Measurements from ENCODE around the gene PPP1R36. TPM values are rescaled to one million over a fixed set of nuclear protein-coding genes. Genes with fewer than 3 reads are reported as not detected.
"Not testable (repeated sequence)": the region's sequence is repeated elsewhere in the genome, so short reads cannot be mapped to it uniquely, and the experiment has no call there.

The PPP1R36 gene
- total RNA-seq, 1 donor from 2014 or later, result not detected

DNA sequence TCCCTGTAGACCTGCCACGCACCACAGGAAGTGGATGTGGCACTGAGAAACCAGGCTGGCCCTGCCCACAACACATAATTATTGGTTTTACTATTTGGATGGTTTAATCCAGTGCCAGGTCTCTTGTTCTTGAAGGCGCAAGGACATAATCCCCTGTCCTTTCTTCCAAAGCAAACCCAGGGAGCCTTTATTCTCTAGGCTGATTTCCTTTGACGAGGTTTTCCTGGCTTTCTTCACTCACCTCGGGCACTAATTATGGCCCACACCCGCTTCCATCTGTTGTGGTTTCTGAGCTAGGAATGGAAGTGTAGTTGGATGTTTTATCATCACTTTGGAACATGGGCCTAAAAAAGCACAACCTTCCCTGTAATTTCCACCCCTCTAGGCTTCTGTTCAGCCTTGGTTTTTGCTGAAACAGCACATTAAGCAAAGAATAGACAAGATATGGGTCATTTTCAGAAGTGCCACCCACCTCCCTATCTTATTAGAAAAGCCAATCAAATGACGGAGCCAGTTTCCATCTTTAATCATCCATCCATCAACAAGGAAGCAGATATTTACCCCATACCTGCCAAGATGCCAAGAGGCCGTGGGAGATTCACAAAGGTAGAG, 73.9 kb downstream of the PPP1R36 start:
- Histone ChIP-seq H3K4me1 (no peaks in the 10 kb centered on the region), H3K36me3 (no peaks in the 10 kb centered on the region), H3K4me3 (no peak overlapping the region), H3K27ac (no peak overlapping the region), H3K27me3 (no peaks in the 10 kb centered on the region), H3K9me3 (no peaks in the 10 kb centered on the region)
- DNase-seq (ENCODE audit: low spot score in 2 of 2), result no peak
- intact Hi-C loops (cut with DNase I), result no loop called here
- TF ChIP-seq, protein P1, sequence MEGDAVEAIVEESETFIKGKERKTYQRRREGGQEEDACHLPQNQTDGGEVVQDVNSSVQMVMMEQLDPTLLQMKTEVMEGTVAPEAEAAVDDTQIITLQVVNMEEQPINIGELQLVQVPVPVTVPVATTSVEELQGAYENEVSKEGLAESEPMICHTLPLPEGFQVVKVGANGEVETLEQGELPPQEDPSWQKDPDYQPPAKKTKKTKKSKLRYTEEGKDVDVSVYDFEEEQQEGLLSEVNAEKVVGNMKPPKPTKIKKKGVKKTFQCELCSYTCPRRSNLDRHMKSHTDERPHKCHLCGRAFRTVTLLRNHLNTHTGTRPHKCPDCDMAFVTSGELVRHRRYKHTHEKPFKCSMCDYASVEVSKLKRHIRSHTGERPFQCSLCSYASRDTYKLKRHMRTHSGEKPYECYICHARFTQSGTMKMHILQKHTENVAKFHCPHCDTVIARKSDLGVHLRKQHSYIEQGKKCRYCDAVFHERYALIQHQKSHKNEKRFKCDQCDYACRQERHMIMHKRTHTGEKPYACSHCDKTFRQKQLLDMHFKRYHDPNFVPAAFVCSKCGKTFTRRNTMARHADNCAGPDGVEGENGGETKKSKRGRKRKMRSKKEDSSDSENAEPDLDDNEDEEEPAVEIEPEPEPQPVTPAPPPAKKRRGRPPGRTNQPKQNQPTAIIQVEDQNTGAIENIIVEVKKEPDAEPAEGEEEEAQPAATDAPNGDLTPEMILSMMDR (IDR thresholded peaks at IDR 0.05), result no peak

DNA sequence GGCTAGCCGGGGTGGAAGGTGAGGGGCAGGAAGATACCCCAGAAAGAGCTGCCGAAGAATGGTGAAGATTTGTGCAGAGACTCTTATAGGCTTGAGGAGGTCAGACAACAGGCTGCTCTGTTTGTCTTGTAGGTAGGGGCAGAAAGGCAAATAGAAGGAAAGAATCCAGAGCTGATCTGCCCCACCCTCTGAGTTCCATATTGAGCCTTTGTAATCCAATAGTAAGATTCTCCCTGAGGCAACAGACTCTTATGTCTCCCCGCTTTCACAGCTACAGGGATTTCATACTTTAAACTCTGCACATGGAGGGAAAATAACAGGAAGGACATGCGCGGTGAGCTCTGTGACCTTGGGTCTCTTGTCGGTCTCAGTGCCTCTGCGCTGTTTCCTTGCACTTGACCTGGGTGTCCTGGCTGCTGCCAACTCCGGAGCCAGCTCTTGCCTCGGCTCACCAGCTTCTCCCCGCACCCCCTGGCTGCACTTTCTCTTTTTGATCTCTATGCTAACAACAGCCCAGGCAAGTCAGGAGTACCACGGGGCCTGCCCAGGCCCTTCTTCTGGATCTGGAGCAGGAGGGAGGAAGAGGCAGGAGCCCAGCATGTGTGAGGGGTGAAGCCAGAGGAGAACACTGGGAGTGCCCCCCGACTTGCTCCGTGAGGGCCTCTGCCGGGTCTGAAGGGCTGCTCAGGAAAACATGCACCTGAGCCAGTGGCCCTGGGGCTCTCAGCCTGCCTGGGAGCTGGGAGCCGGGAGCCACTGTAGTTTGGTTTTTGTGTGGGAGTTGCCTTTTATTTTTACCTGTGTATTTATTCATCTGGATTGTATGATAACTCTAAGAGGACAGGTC, 75.8 kb downstream of the PPP1R36 start:
- intact Hi-C loops (cut with DNase I), result no loop called here
- Histone ChIP-seq H3K27me3 (no peaks in the 10 kb centered on the region), H3K9me3 (no peaks in the 10 kb centered on the region), H3K36me3 (no peaks in the 10 kb centered on the region), H3K27ac (no peak overlapping the region), H3K4me3 (no peak overlapping the region), H3K4me1 (no peaks in the 10 kb centered on the region)
- DNase-seq (ENCODE audit: low spot score in 2 of 2), result no peak
- TF ChIP-seq, protein P1 (IDR thresholded peaks at IDR 0.05), result no peak

DNA sequence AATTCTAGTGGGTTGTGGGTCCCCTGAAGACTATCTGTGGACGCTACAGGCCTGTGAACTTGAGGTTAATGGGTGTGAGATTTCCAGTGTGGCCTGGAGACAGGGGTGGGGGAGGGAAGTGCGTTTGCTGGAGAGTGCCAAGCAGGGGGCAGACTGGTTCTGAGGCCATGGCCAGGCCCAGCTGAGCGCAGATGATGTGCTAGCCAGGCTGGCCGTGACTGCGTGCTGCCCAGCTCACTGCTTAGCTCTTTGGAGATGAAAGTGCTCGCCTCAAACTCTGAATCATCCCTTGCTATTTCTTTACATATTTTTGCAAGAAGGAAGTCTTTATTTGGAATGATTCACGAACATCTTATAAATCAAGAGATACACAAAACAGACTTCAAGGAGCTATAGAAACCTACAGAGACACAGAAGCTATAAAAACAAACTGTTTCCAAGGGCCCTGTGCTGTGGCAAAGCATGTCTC, 79.2 kb downstream of the PPP1R36 start:
- Histone ChIP-seq H3K9me3 (no peaks in the 10 kb centered on the region), H3K4me3 (no peak overlapping the region), H3K36me3 (no peaks in the 10 kb centered on the region), H3K27me3 (no peaks in the 10 kb centered on the region), H3K27ac (no peak overlapping the region), H3K4me1 (no peaks in the 10 kb centered on the region)
- DNase-seq (ENCODE audit: low spot score in 2 of 2), result no peak
- intact Hi-C loops (cut with DNase I), result no loop called here
- TF ChIP-seq, protein P1 (IDR thresholded peaks at IDR 0.05), result no peak

DNA sequence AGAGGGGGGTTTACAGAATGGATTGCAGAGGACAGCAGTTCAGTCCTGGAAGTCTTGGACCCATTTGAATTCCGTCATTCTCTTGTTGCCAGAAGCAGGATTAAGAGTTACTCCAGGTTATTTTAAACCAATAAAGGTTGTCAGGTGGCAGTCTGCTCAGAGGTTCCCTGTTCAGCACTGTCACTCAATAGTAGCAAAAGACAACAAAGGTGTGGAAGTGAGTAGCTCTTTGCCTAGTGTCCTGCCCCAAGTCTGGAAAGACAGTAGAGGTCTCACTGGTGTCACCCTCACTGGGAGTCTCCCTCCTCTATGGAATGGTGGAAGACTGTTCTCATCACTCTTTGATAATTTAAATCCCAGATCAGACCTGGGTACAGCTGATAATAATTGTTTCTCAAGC, 81.0 kb downstream of the PPP1R36 start:
- intact Hi-C loops (cut with DNase I), result no loop called here

DNA sequence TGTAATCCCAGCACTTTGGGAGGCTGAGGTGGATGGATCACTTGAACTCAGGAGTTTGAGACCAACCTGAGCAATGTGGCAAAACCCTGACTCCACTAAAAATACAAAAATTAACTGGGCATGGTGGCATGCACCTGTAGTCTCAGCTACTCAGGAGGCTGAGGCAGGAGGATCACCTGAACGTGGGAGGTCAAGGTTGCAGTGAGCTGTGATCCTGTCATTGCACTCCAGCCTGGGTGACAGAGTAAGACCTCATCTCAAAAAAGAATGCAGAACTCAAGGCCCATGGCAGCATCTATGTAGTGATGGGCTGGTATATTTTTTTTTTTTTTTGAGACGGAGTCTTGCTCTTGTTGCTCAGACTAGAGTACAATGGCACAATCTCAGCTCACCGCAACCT, 81.5 kb downstream of the PPP1R36 start:
- H3K27me3 ChIP-seq; DNase-seq (ENCODE audit: low spot score in 2 of 2); H3K36me3 ChIP-seq; H3K9me3 ChIP-seq; H3K4me1 ChIP-seq; intact Hi-C loops (cut with DNase I); H3K4me3 ChIP-seq; H3K27ac ChIP-seq: not testable (repeated sequence)

More for the DNA sequence above, 81.0 kb downstream of the PPP1R36 start:
- DNase-seq (ENCODE audit: low spot score in 2 of 2), result no peak
- TF ChIP-seq, protein P1 (IDR thresholded peaks at IDR 0.05), result no peak
- Histone ChIP-seq H3K4me1 (no peaks in the 10 kb centered on the region), H3K4me3 (no peak overlapping the region), H3K9me3 (no peaks in the 10 kb centered on the region), H3K27ac (no peak overlapping the region), H3K36me3 (no peaks in the 10 kb centered on the region), H3K27me3 (no peaks in the 10 kb centered on the region)

DNA sequence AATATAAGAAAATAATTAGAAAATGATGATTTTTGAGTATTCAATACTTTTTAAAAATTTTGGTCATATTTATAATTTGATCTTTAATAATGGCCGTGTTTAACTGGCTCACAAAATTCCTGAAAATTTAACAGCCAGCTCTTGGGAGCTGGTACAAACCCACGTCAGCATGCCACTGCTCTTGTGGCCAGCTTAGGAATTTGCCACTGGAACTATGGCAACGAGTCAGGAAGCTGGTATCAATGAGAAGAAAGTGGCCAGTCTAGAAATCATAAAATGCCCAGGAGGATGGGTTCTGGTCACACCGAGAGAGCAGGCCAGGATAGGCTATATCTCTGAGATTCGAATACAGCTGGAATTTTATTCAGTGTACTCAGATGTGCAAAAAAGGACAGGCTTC, 82.3 kb downstream of the PPP1R36 start:
- DNase-seq (ENCODE audit: low spot score in 2 of 2), result no peak
- intact Hi-C loops (cut with DNase I), result no loop called here
- TF ChIP-seq, protein P1 (IDR thresholded peaks at IDR 0.05), result no peak
- no peaks in the 10 kb centered on the region for H3K36me3 ChIP-seq
- no peaks in the 10 kb centered on the region for H3K4me1 ChIP-seq
- H3K27me3 ChIP-seq, result no peaks in the 10 kb centered on the region
- no peak overlapping the region for H3K4me3 ChIP-seq
- no peaks in the 10 kb centered on the region for H3K9me3 ChIP-seq
- H3K27ac ChIP-seq, result no peak overlapping the region
